Activated naive CD8-positive, alpha-beta T cell (primary cell): ENCODE data around the gene FGF6.

Source experiments
- H3K27ac Mint-ChIP-seq: one replicate; pipeline ENCODE4 v1.8.0; 2021; ENCODE audit warnings: mixed read lengths
- H3K27me3 Mint-ChIP-seq: one replicate; pipeline ENCODE4 v1.8.0; 2021; ENCODE audit warnings: mixed read lengths
- H3K36me3 Mint-ChIP-seq: one replicate; pipeline ENCODE4 v1.8.0; 2021; ENCODE audit warnings: mixed read lengths
- H3K4me1 Mint-ChIP-seq: one replicate; pipeline ENCODE4 v1.8.0; 2021; ENCODE audit warnings: low read depth, mixed read lengths
- H3K4me3 Mint-ChIP-seq: one replicate; pipeline ENCODE4 v1.8.0; 2021; ENCODE audit warnings: mild to moderate bottlenecking, mixed read lengths
- H3K9me3 Mint-ChIP-seq: one replicate; pipeline ENCODE4 v1.8.0; 2021; ENCODE audit warnings: low read depth, mixed read lengths

Gene FGF6

DNA sequence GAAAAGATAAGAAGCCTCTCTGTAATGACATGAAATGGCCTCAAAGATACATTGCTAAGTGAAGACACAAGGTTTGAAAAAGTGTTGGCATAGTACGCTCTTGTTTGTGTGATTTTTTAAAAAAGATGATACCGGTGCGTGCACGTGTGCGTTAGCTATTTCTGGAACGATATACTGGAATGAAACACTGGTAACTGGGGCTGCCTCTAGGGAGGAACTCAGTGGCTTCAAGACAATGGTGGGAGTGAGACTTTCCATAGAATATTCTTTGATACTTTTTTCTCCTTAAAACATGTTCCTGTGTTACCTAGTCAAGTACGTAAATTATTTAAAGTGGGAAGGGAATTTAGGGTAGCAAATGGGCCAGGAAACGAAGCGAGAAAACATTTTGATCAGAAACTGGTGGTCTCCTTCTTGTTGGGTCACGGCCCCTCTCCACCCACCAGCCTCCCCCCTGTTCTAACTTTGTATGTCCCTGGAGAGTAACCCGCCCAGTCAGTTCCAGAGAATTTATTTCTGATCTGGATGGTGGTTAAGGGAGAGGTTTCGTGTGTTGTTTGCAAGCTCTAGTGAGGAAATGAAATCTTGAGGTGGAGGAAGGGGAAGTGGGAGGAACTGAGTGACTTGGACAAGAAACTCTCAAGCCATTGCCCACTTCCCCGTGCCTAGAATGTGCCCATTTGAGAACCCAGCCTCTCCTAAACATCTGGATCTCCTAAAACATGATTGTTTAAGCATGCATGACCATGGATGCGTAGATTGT, 6.6 kb downstream of the FGF6 start:
- H3K27ac Mint-ChIP-seq = no peak overlapping the region
- H3K4me3 Mint-ChIP-seq = no peak overlapping the region
- no peaks in the 10 kb centered on the region for H3K36me3 Mint-ChIP-seq
- H3K27me3 Mint-ChIP-seq = no peaks in the 10 kb centered on the region
- H3K9me3 Mint-ChIP-seq = no peaks in the 10 kb centered on the region
- H3K4me1 Mint-ChIP-seq = no peaks in the 10 kb centered on the region

DNA sequence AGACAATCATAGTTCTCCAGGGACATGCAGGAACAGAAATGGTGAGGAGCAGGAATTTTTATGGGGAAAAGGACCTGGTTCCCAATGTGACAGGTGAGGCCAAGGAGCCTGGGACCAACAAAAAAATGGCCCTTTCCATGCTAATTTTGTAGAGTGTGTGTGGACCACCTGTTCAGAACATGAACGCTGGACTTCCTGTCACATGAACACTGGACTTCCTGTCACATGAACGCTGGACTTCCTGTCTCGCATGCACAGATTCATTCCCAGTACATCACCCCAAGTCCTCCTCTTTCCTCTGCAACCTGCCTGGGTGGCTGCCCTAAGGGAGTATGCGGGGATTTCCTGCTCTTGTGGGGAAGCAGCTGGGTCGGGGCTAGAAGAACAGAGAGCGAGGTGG, 10.1 kb downstream of the FGF6 start:
- no peaks in the 10 kb centered on the region for H3K27me3 Mint-ChIP-seq
- no peaks in the 10 kb centered on the region for H3K4me1 Mint-ChIP-seq

DNA sequence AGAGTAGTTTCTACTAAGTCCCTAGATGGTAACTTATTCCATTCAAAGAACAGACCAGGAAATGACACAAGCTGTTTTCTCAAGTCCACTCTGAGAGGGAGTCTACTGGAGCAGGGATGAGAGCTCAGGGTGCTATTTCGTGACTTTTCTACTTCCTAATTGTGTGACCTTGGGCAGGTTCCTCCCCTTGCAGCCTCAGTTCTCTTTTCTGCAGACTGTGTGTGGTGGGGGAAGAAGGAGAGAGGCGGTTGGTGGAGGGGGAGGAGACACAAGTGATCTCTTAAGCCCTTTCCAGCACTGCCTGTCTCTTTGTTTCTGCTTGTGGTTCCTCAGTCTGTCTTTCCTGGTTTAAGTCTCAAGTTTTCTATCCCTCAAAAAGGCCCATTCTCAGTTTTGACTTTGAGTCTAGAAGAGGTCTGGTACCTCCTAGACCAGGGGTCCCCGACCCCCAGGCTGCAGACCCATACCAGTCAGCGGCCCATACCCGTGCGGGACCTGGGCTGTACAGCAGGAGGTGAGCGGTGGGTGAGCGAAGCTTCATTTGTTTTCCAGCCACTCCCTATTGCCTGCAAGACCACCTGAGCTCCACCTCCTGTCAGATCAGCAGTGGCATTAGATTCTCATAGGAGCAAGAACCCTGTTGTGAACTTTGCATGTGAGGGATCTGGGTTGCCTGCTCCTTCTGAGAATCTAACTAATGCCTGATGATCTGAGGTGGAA, 10.7 kb downstream of the FGF6 start:
- Mint-ChIP-seq H3K4me1 (no peaks in the 10 kb centered on the region), H3K27ac (no peak overlapping the region), H3K36me3 (no peaks in the 10 kb centered on the region), H3K27me3 (no peaks in the 10 kb centered on the region), H3K9me3 (no peaks in the 10 kb centered on the region), H3K4me3 (no peak overlapping the region)

More for the DNA sequence above, 10.1 kb downstream of the FGF6 start:
- Mint-ChIP-seq H3K36me3 (no peaks in the 10 kb centered on the region), H3K4me3 (no peak overlapping the region), H3K9me3 (no peaks in the 10 kb centered on the region), H3K27ac (no peak overlapping the region)

DNA sequence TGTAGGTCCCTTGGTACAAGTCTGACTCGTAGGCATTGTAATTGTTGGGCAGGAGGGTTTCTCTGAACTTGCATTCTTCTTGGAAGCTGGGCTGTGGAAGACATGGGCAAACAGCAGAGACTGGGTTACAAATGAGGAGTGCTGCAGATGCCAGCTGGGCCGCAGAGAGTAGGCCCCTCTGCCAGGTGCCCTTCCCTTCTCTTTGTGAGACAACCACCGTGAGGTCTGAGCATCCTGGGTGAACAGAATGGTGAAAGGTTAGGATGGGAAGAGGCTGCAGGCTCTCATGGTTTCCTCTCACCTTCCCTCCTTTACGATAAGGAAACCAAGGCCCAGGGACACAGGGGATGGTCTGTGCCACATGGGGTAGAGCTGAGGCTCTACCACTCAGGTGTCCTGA, 11.3 kb downstream of the FGF6 start:
- Mint-ChIP-seq H3K9me3 (no peaks in the 10 kb centered on the region), H3K4me1 (no peaks in the 10 kb centered on the region), H3K4me3 (no peak overlapping the region), H3K36me3 (no peaks in the 10 kb centered on the region), H3K27ac (no peak overlapping the region), H3K27me3 (no peaks in the 10 kb centered on the region)

DNA sequence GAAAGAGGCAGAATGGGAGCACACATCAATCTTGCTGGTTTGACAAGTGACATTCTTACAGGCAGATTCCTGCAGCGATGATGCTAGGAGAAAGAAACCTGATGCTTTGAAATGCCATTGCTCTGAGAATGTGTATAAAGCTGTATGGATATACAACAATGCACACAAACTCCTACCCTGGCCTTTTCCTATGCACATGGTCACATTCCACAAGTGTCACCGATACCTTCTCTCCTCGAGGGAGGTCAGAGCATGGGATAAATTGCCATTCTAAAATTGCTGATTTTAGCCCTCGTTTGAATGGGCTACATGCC, 11.9 kb downstream of the FGF6 start:
- no peak overlapping the region for H3K27ac Mint-ChIP-seq
- no peaks in the 10 kb centered on the region for H3K36me3 Mint-ChIP-seq
- no peaks in the 10 kb centered on the region for H3K27me3 Mint-ChIP-seq
- no peaks in the 10 kb centered on the region for H3K4me1 Mint-ChIP-seq
- H3K4me3 Mint-ChIP-seq = no peak overlapping the region
- no peaks in the 10 kb centered on the region for H3K9me3 Mint-ChIP-seq

DNA sequence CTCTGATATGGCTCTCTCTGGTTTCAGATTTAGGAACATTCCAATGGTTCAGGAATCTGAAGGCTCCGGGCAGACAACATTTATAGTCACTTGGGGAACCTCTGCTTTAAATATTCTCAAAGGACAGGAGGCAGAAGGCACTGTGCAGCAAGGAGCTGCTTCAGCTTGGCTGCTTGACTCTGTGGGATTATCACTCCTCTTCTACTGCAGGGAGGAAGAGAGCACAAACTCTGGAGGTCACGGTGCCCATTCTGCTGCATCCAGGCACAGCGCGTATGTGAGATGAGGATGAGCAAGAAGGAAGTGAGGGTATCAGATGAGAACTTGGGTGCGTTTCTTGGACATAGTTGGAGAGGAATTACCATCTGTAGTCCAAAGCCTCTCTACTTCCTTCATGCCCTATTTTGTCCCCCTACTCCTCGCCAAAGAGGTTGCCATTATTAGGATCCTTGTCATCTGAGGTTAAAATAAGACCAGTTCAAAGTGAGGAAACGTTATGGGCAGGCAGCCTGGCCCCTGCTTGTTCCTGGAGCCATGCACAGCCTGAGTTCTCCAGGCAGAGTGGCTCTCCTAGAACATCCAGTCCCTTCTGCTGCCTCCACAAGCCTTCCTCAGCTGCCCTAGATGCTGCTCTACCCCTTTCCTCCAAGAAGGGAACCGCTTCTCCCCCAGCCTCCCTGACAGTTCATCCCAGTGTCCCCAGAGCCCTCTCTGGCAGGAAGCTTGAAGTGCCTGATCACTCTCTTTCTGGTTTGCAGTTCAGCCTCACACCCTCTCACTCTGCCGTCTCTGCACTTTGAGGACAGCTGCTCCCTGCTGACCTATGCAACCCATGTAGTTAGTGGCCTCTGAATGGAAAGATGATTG, 12.5 kb downstream of the FGF6 start:
- no peaks in the 10 kb centered on the region for H3K4me1 Mint-ChIP-seq
- H3K4me3 Mint-ChIP-seq = no peak overlapping the region
- H3K36me3 Mint-ChIP-seq = no peaks in the 10 kb centered on the region
- H3K27me3 Mint-ChIP-seq = no peaks in the 10 kb centered on the region
- H3K9me3 Mint-ChIP-seq = no peaks in the 10 kb centered on the region
- no peak overlapping the region for H3K27ac Mint-ChIP-seq

DNA sequence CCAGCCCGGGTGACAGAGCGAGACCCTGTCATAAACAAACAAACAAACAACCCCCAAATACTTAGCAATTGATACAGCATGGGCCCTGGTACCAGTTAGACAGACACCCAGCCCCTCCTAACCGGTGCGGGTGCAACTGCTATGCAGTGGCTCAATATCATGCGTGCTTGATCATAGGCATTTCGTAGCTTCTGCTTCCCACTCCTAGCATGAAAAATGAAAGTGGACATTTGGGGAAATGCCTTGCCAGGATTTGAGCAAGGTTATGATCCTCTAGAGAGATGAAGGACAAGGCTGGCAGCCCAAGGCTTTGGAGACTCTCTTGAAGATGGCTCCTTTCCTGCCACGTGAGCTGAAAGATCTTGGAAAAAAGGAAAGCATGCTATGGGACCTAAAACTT, 13.7 kb downstream of the FGF6 start:
- Mint-ChIP-seq H3K4me1 (no peaks in the 10 kb centered on the region), H3K4me3 (no peak overlapping the region), H3K27ac (no peak overlapping the region), H3K27me3 (peaks cover 1% of the 10 kb centered on the region), H3K9me3 (no peaks in the 10 kb centered on the region), H3K36me3 (no peaks in the 10 kb centered on the region)

DNA sequence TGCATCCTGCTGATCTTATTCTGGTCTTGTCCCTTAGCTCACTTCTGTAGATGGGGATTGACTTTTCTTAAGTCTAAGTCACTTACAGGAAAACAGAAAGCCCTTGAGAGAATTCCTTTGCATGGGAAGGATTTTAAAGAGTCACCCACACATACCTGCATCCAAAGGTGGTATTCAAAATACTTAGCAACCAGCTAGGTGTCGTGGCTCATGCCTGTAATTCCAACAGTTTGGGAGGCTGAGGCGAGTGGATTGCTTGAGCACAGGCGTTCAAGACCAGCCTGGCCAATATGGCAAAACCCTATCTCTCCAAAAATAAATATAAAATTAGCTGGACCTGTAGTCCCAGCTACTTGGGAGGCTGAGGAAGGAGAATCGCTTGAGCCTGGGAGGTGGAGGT, 14.2 kb downstream of the FGF6 start:
- Mint-ChIP-seq H3K27ac (no peak overlapping the region), H3K4me3 (no peak overlapping the region), H3K4me1 (no peaks in the 10 kb centered on the region), H3K27me3 (peaks cover 1% of the 10 kb centered on the region), H3K36me3 (no peaks in the 10 kb centered on the region), H3K9me3 (no peaks in the 10 kb centered on the region)

DNA sequence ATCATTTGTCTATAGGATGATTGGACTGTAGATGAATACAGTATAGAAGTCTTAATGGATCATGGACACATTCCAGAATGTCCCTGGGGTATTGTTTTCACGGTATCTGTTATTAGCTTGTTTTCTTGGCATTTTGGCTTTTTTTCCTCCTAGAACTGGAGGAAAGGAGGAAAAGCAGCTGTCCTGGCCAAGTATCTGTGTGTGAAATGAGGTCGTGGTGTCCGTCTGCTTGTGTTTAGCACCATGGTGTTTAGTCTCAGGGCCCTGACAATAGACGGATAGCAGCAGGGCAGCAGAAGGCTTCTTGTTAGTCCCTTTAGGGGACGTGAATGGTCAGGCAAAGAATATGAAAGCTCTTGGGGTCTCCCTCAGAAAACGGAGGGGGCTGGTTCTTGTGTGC, 21.2 kb downstream of the FGF6 start:
- H3K9me3 Mint-ChIP-seq = no peaks in the 10 kb centered on the region
- H3K36me3 Mint-ChIP-seq = no peaks in the 10 kb centered on the region
- H3K4me1 Mint-ChIP-seq = no peaks in the 10 kb centered on the region
- H3K27me3 Mint-ChIP-seq = peaks cover 3% of the 10 kb centered on the region
- H3K27ac Mint-ChIP-seq = no peak overlapping the region
- H3K4me3 Mint-ChIP-seq = no peak overlapping the region

DNA sequence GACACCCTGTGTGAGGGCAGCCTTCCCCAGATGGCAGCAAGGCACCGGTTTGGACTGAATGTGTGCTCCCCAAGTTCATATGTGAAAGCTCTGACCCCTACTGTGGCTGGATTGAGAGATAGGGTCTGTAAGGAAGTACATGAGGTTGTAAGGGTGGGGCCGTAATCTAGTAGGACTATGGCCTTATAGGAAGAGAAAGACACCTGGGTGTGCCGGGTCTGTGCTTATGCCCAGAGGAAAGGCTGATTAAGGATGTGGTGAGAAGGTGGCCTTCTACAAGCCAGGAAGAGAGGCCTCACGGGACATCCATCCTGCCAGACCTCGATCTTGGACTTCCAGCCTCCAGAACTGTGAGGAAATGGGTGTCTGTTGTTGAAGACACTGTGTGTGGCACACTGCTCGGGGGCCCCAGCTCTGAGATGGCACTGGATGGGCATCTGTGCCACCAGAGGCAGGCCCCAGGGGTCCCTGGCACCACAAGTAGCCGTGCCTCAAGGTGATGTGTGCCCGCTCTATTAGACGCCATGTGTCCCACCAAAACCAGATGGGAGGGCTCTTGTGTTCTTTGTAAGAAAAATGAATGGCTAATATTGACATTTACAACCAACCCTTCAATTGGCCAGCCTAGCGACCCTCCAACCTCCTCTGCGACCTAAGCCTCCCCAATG, 22.0 kb downstream of the FGF6 start:
- Mint-ChIP-seq H3K36me3 (no peaks in the 10 kb centered on the region), H3K4me3 (no peak overlapping the region), H3K27me3 (peaks cover 6% of the 10 kb centered on the region), H3K27ac (no peak overlapping the region), H3K9me3 (no peaks in the 10 kb centered on the region), H3K4me1 (no peaks in the 10 kb centered on the region)

DNA sequence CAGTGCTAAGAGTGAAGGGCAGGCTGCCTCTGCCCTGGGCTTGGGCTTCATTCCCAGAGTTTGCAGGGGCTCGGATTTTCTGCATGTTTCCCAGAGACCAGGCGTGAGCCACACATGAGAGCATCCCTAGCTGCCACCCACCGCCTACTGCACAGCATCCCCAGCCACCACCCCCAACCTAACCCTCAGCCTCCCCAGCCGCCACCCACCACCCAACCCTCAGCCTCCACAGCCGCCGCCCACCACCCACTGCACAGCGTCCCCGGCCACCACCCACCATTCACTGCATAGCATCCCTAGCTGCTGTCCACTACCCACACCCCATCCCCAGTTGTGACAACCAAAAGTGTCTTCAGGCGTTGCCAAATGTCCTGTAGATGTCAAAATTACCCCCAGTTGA, 22.6 kb downstream of the FGF6 start:
- Mint-ChIP-seq H3K4me1 (no peaks in the 10 kb centered on the region), H3K36me3 (no peaks in the 10 kb centered on the region), H3K27ac (no peak overlapping the region), H3K4me3 (no peak overlapping the region), H3K27me3 (peaks cover 5% of the 10 kb centered on the region), H3K9me3 (no peaks in the 10 kb centered on the region)

DNA sequence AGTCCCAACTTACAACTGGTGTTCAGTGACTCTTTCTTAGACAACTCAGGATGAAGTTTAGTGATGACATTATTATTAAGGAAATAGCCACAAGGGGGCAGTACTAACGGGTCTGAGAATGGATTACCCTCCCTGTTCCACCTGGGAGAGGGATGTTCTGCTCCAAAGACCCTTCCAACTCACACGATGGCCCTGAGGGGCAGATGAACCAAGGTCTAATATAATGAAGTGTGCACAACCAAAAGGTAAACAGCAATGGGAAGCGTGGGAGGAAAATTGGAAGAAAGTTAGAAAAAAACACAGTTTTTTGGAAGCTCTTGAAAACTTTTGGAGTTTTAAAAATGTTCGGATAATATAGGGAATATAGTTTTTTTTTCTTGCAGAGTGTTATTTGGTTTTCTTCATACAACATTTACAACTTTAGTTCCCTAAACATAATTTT, 24.0 kb downstream of the FGF6 start:
- H3K27me3 Mint-ChIP-seq = peaks cover 5% of the 10 kb centered on the region
- no peak overlapping the region for H3K27ac Mint-ChIP-seq
- no peaks in the 10 kb centered on the region for H3K36me3 Mint-ChIP-seq
- H3K9me3 Mint-ChIP-seq = no peaks in the 10 kb centered on the region
- no peaks in the 10 kb centered on the region for H3K4me1 Mint-ChIP-seq
- no peak overlapping the region for H3K4me3 Mint-ChIP-seq

DNA sequence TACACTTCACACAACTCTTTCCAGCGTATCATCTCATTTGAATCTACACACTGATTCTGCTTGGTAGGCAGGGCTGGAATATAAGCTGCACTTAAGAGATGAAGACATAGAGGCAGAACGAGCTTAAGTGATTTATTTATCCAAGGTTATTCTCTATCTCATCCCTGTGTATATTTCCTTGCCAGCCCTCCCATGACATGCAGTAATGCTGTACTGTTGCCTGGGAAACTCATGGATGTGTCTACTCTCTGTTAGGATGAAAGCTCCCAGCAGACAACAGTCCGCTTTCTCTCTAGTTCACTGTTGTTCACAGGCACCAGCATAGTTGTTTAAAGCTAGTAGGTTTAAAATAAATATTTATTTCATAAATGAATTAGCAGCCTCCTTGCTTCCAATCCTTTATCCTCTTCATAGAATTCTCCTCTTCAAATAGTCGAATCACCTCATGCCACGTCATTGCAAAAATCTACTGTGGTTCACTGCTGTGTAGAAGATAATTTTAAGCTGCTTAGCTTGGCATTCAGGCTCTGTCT, 25.4 kb downstream of the FGF6 start:
- Mint-ChIP-seq H3K4me1 (peaks cover 3% of the 10 kb centered on the region), H3K27ac (no peak overlapping the region), H3K27me3 (peaks cover 8% of the 10 kb centered on the region), H3K36me3 (no peaks in the 10 kb centered on the region), H3K4me3 (no peak overlapping the region), H3K9me3 (no peaks in the 10 kb centered on the region)

DNA sequence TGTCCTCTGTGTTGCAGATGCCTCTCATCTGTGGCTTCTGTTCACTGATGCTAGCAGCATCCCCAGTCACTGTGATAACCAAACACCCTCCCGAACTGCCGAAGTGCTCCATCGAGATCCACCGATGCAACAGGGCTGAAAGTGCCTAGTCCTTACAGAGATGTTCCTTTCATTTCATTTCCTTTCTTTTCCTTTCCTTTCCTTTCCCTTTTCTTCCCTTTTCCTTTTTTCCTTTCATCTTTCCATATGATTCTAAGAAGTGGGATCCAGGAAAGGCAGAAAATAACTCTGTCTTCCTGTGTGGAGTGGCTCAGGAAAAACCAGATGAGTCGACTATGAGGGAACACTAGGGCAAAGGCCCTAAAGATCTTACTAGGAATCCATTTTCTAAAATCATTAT, 26.7 kb downstream of the FGF6 start:
- H3K9me3 Mint-ChIP-seq = no peaks in the 10 kb centered on the region
- H3K36me3 Mint-ChIP-seq = no peaks in the 10 kb centered on the region
- H3K27me3 Mint-ChIP-seq = peaks cover 8% of the 10 kb centered on the region
- H3K4me1 Mint-ChIP-seq = peaks cover 4% of the 10 kb centered on the region
- H3K27ac Mint-ChIP-seq = no peak overlapping the region
- H3K4me3 Mint-ChIP-seq = no peak overlapping the region
